NCI-H524 (cell line): Measurements from ENCODE around the gene ZC2HC1B.
"Not testable (repeated sequence)": the region's sequence is repeated elsewhere in the genome, so short reads cannot be mapped to it uniquely, and the experiment has no call there.

Experiments used
- DNase-seq, 2 experiments: peaks; one replicate each; lab custom pipeline; 2025; lab: John Stamatoyannopoulos, UW

ZC2HC1B gene, protein sequence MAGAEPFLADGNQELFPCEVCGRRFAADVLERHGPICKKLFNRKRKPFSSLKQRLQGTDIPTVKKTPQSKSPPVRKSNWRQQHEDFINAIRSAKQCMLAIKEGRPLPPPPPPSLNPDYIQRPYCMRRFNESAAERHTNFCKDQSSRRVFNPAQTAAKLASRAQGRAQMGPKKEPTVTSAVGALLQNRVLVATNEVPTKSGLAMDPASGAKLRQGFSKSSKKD

DNA sequence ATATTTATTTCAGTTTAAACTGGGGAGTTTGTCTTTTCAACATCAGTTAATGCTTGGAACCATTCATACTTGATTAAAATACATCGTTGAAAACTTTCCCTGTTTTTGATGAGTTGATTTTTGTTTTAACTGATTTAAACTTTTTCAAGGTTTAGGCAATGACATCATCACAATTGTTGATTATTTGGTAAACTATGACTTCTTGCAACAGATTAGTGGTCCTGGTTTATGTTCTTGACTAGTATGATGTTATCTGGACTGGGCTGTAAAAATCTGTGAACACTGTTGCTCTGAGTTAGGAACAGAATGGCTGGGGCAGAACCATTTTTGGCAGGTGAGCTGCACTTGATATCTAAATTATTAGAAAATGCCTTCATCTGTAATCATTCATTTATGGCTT is at the start of gene ZC2HC1B:
TSS of gene ZC2HC1B (plus strand) at position 241 of the 400 bp plus-strand sequence. CDS start at position 307, 66 bp downstream.
- no peak for DNase-seq

DNA sequence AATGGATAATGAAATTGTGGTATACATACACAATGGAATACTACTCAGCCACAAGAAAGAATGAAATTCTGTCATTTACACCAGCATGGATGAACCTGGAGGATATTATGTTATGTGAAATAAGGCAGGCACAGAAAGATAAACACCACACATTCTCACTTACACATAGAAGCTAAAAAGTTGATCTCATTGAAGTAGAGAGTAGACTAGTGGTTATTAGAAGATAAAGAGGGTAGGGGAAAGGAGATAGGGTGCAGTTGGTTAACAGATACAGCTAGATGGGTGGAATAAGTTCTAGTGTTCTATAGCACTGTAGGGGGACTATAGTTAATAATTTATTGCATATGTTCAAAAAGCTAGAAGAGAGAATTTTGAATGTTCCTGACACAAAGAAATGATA is 46.7 kb upstream of the ZC2HC1B start:
- no peak for DNase-seq

DNA sequence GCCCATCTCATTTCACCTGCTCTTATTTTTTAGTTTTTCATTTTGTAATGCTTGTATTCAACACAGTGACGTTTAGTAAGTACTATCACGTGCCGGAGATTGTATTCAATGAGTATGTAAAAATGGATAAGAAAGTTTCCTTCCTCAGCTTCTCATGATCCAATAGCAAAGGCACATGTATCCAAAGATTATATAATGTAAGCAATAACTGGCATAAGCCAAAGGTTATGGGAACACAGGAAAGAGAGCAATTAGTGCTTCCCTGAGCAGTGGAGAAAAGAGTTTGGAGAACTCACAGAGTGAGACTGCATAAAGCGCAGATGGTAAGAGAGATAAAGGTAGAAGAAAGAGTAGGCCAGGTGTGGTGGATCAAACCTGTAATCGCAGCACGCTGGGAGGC is 42.9 kb upstream of the ZC2HC1B start:
- no peak for DNase-seq

DNA sequence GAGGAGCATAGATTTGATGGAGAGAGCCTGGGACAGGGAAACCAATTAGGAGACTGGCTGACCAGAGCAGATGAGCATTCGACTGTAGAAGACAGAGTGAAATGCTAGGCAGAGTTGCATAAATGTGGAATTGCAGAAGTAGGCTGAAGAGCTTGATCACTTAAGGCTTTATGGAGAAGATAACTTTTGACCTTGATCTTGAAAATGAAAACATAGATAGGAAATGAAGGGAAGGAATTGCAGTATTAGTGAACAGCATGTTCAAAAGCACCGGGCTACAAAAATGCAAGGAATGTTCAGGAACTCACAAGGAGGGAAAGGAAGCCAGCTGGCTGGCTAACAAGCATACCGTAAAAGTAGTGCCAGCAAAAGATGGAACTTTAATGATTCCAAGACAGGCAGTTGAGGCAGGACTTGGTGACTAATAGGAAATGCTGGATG is 41.7 kb upstream of the ZC2HC1B start:
- DNase-seq = no peak

DNA sequence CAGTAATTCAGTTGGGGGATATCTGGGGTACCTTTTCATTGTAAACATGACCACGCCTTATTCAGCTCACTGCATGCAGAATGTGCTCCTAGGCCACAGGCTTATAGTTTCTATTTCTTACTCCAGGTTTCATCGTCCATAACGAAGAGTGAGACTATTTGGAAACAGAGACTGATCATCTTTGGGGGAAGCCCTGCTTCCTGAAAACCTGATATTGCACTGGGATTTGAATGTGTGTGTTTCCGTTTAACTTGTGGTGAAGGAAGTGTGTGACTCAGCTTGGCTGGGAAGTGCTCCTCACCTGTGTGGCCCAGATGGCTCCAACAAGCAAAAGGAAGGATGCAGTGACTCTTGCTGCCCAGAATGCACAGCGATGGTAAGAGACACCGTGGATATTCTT is 40.7 kb upstream of the ZC2HC1B start:
- no peak for DNase-seq

DNA sequence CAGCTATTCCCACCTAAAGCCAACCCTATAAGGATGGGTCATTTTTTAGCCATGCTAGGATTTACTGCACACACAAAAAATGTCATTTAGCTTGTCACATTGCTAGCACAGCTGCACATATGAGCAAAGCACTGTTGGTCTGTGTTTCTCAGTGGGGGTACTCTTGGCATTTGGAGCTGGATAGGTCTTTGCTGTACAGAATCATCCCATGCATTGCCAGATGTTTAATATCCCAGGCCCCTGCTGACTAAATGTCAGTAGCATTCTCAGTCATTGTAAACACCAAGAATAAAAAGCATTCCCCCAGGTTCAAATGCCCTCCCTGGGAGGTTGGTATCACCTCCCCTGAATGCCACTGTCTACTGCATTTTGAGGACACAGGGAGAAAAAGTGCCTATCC is 35.7 kb upstream of the ZC2HC1B start:
- no peak for DNase-seq

DNA sequence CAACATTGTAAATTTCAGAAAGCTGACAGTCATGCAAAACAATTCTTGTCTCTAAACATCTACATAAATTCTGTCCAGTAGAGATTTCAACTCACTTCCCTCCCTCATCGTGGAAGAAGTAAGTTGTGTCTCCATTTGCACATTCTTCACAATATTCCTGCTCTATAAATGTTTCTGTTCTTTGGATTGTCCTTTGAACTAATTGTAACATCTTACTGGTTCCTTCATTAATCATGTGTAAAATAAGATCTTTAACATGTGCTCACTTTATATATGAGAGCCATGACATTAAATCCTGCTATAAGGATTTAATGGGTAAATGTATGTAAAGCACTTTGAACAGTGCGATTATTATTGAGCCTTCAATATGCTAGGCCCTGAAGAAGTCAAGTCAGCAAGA is 28.1 kb upstream of the ZC2HC1B start:
- DNase-seq = no peak

DNA sequence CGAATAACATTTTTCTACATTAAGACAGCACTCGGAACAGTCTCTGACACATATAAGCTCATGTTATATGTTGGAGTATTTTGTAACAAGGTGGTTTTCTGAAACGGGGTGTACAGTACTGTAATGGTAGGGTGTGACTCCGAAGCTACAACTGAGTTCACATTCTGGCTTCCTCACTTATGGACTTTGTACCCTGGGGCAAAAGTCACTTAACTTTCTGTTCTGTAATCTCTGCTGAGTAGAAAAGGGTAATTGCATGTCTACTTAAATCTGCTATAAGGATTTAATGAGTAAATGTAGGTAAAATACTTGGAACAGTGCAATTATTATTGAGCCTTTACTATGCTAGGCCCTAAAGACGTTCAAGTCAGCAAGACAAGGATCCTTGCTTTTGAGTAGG is 25.9 kb upstream of the ZC2HC1B start:
- no peak for DNase-seq

DNA sequence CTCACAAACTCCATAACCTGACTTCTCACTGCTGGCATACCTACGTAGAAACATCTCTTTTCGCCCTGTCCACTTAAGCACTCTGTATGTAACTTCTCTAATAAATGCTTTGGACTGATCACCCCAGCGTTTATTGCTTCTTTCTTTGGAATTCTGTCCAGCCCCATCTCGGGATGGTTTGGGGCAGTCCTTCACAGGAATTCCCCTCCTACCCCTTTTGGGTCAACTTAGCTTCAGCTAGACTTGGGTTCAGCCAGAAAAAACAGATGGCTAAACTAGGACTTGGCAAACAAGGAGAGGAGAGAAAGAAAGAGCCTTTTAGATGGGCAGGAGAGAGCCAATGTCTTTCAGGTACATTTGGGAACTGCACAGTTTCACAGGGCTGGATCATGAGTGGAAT is 25.1 kb upstream of the ZC2HC1B start:
- DNase-seq = no peak

DNA sequence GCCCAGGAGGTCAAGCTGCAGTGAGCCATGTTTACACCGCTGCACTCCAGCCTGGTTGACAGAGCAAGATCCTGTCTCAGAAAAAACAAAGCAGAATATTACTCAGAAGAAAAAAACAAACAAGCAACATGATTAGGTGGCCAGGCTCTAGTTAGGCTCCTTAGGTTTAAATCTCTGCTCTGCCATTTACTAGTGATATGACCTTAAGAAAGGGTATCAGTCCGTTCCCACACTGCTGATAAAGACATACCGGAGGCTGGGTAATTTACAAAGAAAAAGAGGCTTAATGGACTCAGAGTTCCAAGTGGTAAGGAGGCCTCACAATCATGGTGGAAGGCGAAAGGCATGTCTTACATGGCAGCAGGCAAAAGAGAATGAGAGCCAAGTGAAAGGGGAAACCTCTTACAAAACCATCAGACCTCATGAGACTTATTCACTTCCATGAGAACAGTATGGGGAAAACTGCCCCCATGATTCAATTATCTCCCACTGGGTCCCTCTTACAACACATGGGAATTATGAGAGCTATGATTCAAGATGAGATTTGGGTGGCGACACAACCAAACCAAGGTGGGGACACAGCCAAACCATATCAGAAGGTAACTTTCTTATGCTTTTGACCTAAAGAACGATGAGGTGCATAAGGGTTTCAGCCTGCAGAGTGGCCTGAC is 23.5 kb upstream of the ZC2HC1B start:
- DNase-seq = no peak

DNA sequence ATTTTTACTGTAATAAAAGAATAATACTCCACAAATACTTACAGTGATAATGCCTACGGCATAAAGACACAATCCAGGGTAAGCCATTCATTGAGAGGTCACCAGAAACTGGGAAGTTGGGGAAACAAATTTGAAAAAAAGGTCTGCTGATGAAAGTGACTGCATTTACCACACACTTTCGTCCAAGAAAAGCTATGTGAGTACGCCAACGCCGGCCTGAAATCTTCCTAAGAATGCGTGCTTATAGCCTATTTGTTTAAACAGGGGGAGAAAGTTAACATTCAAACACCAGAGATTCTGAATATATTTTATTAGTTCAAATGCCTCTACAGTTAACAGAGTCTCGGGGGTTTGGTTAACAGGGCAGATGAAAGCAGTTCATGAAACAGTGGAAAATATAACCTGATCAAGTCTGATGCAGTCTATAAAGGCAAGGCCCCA is 21.8 kb upstream of the ZC2HC1B start:
- DNase-seq = no peak

DNA sequence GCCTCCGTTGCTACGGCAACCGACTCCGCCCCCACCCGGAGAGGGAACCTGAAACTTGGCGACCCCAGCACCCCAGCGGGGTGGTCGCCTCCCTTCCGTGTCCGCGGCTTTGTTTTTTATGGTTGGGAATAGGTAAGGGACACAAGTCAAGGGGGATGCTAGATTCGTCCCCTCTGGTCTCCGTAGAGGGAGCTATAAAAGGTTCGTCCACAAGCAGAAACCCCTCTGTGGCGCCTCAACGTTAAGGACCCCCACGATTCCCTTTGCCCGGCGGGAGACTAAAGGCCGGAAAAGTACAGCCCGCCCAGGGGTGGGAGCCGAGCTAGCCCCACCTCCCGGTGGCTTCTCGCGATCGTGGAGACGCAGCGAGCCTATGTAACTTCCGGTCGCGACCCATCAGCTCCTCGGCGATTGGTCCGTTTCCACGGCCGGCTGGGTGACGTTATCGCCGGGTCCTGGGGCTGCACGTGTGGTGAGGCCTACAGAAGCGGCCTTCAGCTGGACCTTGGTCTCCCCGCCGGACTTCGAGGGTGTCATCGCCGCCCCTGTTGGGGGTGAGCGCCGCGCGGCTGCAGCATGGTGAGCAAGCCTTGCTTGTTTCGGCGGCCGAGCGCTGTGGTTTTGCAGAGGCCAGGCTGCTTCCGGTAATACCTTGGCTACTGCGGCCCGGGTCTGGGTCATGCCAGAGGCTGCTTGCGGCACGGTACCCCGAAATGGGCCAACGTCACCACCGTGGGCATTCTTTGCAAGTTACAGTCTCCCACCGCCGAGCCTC is 21.2 kb upstream of the ZC2HC1B start, which contains the start of gene LTV1:
TSS of gene LTV1 (plus strand) at position 437 of the 775 bp plus-strand sequence. CDS start at position 577, 140 bp downstream.
- DNase-seq = peak; percentile 96 to 98

DNA sequence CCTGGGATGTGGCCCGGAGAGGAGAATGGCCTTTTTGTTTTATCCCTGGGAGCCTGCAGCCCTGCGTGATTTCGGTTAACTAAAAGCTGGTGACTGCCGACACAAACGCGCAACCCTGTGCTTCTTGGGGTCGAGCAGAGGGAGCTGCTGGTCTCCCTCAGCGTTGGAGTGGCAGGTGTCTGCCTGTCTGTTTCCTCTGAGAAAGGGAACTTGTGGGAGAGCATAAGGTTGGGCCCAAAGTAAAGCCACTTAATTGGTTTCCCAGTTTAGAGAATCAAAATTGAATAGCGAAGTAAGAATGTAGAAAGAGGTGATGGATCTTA is 20.6 kb upstream of the ZC2HC1B start:
- DNase-seq = no peak

DNA sequence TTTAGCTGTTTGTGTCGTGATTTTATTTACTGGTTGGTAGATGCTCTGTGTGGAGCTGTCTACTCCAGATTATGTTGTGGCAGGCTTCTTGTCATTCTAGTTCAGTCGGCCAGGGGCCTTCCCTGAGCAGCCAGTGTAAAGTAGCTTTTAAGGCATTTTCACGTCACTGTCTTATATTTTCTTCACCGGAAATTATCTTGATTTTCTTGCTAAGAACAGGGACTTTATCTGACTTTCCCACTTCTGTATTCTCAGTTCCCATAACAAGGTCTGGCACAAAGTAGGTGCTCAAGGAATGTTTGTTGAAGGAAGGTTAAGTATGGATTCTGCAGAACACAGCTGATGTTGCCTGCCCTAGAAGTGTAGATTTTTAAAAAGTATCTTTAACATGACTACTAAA is 20.3 kb upstream of the ZC2HC1B start:
- no peak for DNase-seq

DNA sequence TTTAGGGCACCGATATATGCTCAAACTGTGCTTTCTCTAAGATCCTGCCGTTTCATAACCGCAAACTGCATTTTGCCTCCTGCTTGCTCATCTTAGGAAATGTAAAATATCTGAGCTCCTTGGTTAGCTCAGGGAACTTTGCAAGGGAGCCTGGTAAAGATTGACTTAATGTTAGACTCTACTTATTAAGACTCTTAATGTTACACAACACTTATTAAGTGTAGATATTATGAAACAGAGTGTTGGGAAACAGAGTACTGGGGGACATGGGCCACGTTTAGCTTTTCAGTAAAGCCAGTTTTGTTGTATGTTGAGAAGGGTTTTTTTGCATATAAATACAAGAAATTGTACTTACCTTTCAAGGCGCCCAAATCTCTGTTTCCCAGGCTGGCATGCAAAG is 19.2 kb upstream of the ZC2HC1B start:
- no peak for DNase-seq

DNA sequence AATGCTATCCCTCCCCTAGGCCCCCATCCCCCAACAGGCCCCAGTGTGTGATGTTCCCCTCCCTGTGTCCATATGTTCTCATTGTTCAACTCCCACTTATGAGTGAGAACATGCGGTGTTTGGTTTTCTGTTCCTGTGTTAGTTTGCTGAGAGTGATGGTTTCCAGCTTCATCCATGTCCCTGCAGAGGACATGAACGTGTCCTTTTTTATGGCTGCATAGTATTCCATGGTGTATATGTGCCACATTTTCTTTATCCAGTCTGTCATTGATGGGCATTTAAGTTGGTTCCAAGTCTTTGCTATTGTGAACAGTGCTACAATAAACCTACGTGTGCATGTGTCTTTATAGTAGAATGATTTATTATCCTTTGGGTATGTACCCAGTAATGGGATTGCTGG is 12.6 kb upstream of the ZC2HC1B start:
- DNase-seq = not testable (repeated sequence)

DNA sequence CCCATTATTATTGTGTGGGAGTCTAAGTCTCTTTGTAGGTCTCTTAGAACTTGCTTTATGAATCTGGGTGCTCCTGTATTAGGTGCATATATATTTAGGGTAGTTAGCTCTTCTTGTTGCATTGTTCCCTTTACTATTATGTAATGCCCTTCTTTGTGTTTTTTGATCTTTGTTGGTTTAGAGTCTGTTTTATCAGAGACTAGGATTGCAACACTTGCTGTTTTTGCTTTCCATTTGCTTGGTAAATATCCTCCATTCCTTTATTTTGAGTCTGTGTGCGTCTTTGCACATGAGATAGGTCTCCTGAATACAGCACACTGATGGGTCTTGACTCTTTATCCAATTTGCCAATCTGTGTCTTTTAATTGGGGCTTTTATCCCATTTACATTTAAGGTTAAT is 9.2 kb upstream of the ZC2HC1B start:
- DNase-seq = not testable (repeated sequence)

DNA sequence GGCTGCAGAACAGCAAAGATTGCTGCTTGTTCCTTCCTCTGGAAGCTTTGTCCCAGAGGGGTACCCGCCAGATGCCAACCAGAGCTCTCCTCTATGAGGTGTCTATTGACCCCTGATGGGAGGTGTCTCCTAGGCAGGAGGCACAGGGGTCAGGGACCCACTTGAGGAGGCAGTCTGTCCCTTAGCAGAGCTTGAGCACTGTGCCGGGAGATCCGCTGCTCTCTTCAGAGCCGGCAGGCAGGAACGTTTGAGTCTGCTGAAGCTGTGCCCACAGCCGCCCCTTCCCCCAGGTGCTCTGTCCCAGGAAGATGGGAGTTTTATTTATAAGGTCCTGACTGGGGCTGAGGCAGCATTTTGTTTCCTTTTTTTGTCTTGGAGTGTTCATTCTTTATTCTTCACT is 7.5 kb upstream of the ZC2HC1B start:
- not testable (repeated sequence) for DNase-seq

DNA sequence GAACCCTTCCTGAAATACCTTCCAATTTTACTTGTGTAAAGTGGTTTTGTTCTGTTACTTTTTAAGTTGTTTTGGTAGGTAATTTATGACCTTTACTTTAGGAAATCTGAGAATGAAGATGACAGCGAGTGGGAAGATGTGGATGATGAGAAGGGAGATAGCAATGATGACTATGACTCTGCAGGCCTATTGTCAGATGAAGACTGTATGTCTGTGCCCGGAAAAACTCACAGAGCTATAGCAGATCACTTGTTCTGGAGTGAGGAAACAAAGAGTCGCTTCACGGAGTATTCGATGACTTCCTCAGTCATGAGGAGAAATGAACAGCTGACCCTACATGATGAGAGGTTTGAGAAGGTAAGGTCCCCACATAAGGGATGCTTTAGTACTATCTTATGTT is 6.6 kb upstream of the ZC2HC1B start:
- no peak for DNase-seq

DNA sequence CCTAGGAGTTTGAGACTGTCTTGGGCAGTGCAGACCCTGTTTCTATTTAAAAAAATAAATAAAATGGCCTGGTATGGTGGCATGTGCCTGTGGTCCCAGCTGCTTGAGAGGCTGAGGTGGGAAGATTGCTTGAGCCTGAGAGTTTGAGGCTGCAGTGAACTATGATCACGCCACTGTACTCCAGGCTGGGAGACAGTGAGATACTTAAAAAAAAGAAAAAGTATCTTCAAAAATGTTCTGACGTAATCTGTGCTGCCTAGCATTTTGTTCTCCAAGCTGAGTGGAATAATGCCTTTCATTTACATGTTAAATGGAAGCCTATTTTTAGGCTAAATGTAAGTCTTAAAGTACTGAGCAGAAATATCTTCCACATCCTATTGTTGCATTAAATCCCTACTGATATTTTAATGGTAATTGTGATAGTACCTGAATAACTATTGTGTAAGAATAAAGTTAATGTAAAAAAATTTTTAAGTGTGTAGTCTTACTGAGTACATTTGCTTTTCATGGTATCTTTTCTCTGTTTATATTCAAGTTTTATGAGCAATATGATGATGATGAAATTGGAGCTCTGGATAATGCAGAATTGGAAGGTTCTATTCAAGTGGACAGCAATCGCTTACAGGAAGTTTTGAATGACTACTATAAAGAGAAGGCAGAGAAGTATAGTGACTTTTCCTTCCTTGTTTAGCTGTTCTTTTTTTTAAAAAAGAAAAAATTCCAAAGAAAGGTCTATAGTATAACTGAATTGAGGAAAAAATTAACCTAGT is 4.2 kb upstream of the ZC2HC1B start:
- no peak for DNase-seq

DNA sequence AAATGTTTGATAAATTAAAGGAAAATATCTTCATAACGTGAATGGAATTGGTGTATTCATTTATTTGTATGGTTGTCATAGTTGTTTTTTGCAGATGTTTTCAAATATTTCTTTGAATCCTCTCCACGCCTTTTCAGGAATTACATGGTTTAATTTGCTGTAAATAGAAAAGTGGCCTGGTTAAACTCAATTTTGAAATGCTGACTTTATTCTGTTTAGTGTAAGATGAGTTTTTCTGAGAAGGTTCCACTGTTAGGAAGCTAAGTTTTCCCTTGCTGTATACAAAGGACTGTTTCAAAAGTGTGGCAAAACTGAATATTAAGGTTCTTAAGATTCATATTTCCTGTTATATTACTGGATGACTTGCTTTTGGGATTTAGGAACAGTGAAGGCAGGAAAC is 503 bp upstream of the ZC2HC1B start:
- no peak for DNase-seq

DNA sequence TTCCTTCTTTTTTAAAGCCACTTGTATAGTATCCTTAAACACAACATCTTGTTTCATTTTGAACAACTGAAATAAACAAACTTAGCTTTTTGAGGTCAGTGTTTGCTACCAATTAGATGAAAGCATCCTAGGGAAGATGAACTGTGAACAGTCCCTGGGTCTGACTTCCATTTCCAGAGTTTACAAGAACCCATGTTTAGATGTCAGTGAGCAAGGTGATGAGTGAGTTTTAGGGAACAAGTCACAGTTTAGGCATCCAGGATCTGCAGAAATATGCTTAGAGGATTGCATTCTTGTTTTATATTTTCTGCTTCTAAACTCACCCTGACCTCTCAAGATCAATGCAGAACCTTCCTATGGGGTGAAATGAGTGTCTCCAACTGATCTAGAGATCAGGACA is 3.0 kb downstream of the ZC2HC1B start:
- DNase-seq = no peak
